Thoracic aorta (tissue), 2 donors: ENCODE results near the gene NPAS3. TPM values are rescaled to one million over a fixed set of nuclear protein-coding genes. Genes with fewer than 3 reads are reported as not detected.

Experiments
- ATAC-seq: fragments of 150-250 bp; one replicate; pipeline ENCODE4 v1.8.0; 2017; ENCODE audit warnings: low read depth; ENCODE audit not compliant: insufficient number of reproducible peaks, low FRiP score
- DNase-seq: peaks from one replicate; pipeline ENCODE4 v3.0.0-alpha.2; 2020; ENCODE audit warnings: low spot score
- H3K27ac ChIP-seq, 2 donors: fragments of 200-600 bp; sonication (generic); 1 replicate in 1 of 2; 2 replicates in 1 of 2; pipeline ENCODE4 v1.5.1; 2016; ENCODE audit warnings: mild to moderate bottlenecking in 2 of 2, moderate library complexity in 2 of 2
- H3K27me3 ChIP-seq: fragments of 200-600 bp; sonication (generic); replicated peaks from 2 replicates; pipeline ENCODE4 v1.6.0; 2016; ENCODE audit warnings: mild to moderate bottlenecking; ENCODE audit not compliant: insufficient read depth
- H3K36me3 ChIP-seq: fragments of 200-600 bp; sonication (generic); one replicate; pipeline ENCODE4 v1.5.1; 2016
- H3K4me1 ChIP-seq, 2 donors: fragments of 200-600 bp; sonication (generic); 1 replicate in 1 of 2; 2 replicates in 1 of 2; pipeline versions ENCODE4 v1.5.1 to v1.6.0; 2016; ENCODE audit warnings: low read depth in 2 of 2, mild to moderate bottlenecking in 1 of 2; ENCODE audit not compliant: control insufficient read depth in 1 of 2
- H3K4me3 ChIP-seq: fragments of 200-600 bp; sonication (generic); 2 replicates; pipeline ENCODE4 v1.5.1; 2016; ENCODE audit warnings: mild to moderate bottlenecking
- H3K9me3 ChIP-seq: fragments of 200-600 bp; sonication (generic); 2 replicates; pipeline ENCODE4 v1.5.1; 2016
- total RNA-seq, 2 donors: library from RNA; depleted of rRNA; stranded (reverse); fragments of >200 nt; gene quantifications; one replicate each; pipeline versions ENCODE4 v1.1.0 to v1.2.3, GENCODE V29; 2016
- TF ChIP-seq, protein P1 (sequence below): fragments of 200-600 bp; sonication (generic); IDR thresholded peaks from one replicate; pipeline ENCODE4 v1.5.1; 2019; ENCODE audit warnings: antibody characterized with exemption

The NPAS3 gene
- total RNA-seq, 2 donors from 2014 or later, result 1.1 TPM; not detected in 1

DNA sequence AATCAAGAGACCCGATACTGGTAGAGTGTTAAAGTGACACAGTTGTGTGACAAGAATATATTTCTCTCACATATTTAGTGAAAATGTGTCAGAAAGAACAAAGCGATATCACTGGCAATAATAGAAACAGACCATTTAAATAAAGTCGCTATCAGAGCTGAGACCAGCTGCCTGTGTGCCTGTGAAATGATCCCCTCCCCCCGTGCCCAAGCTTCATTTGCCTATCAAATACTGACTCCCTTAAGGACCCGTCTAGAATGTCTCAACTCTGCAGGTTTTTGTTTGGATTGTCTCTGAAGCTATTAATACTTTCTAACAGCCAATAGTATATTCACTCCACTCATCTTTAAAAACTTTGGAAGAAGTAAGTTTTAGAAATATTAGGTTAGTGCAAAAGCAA lies 913.3 kb downstream of the NPAS3 start:
- no peak overlapping the region for H3K4me3 ChIP-seq
- no peaks in the 10 kb centered on the region for H3K36me3 ChIP-seq
- no peaks in the 10 kb centered on the region for H3K27me3 ChIP-seq
- TF ChIP-seq, protein P1, sequence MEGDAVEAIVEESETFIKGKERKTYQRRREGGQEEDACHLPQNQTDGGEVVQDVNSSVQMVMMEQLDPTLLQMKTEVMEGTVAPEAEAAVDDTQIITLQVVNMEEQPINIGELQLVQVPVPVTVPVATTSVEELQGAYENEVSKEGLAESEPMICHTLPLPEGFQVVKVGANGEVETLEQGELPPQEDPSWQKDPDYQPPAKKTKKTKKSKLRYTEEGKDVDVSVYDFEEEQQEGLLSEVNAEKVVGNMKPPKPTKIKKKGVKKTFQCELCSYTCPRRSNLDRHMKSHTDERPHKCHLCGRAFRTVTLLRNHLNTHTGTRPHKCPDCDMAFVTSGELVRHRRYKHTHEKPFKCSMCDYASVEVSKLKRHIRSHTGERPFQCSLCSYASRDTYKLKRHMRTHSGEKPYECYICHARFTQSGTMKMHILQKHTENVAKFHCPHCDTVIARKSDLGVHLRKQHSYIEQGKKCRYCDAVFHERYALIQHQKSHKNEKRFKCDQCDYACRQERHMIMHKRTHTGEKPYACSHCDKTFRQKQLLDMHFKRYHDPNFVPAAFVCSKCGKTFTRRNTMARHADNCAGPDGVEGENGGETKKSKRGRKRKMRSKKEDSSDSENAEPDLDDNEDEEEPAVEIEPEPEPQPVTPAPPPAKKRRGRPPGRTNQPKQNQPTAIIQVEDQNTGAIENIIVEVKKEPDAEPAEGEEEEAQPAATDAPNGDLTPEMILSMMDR, result no peak
- no peaks in the 10 kb centered on the region for H3K4me1 ChIP-seq
- no peaks in the 10 kb centered on the region for H3K9me3 ChIP-seq
- no peak overlapping the region for H3K27ac ChIP-seq
- DNase-seq (no peak), ATAC-seq (no peak)
